LHCN-M2 (cell line): Measurements from ENCODE around the gene LPP. TPM values are rescaled to one million over a fixed set of nuclear protein-coding genes. Genes with fewer than 3 reads are reported as not detected.

Source experiments
- DNase-seq: peaks from one replicate; pipeline ENCODE4 v3.0.0-alpha.2; 2012; ENCODE audit warnings: low read depth
- total RNA-seq: library from RNA; depleted of rRNA; stranded (reverse); fragments of >200 nt; gene quantifications from 2 replicates; pipeline ENCODE4 v1.2.3, GENCODE V29; 2014

Gene LPP
- total RNA-seq, 1 experiment from 2014 or later: 39.7 TPM

DNA sequence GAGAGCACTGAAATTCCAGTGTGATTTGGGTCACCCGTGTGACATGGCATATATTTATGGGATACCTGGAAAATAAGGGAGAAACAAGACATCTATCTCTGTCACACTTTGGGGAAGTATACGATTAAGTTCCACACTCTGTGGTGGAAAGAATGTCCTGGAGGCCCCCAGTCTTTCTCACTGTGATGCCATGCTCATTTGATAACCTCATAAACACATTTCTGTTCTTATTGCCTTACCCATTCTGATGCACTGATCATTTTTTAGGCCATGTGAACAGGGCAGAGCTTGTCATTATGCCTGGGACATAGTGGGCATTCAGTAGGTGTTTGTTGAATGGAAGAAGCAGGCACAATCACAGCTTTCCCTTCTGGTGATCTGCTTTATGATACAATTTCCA lies 668.5 kb downstream of the LPP start:
- DNase-seq: no peak

DNA sequence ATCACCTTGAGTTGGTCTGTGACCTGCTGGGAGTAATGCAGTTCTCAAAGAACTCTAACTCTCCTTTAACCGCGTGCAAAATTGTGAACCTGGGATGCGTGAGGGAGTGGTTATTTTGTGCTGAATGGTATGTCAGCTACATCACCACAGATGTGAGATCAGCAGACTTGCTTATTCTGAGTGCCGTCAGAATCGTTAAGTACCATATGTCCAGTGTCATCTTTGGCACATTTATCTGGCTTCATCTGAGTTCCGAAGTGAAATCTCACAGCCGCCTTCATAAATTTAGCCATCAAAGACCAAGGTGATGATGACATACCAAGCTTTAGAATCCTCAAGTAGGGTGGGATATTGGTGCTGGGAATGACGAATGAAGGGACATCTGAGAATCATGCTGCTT lies 670.6 kb downstream of the LPP start:
- no peak for DNase-seq

DNA sequence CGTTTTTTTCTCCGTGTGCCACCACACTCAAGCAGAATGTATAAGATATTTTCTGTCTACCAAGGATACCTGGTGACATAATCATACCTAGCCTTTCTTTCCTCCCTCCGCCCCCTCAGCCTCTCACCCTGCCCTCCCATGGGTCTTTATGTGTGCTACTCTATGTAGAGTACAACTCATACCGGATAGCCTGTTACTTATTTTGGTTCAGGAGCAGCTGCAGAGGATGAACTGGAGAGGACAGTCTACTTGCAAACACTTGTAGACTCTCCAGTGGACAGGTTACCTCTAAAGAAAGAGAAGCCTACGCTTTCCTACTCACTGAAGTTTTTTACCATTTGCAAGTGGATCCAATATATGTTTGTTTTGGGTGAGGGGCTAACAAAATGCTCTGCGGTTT lies 671.9 kb downstream of the LPP start:
- DNase-seq: no peak

DNA sequence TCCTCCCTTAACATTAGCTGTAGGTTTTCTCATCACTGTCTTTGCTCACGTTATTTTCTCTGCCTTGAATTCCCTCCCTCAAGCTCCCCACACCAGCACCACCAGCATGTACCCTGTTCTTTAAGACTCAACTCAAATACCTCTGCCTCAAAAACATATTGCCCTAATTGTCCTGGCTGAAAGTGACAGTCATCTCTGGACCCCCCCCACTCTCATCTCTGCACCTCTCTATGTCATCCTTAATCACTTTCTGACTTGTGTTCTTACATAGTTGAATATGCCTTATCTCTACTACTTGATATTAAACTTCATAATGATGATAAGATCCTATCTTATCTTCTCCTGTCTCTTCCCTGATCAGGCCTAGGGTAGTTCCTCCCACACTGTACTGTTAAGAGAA lies 672.6 kb downstream of the LPP start:
- no peak for DNase-seq

DNA sequence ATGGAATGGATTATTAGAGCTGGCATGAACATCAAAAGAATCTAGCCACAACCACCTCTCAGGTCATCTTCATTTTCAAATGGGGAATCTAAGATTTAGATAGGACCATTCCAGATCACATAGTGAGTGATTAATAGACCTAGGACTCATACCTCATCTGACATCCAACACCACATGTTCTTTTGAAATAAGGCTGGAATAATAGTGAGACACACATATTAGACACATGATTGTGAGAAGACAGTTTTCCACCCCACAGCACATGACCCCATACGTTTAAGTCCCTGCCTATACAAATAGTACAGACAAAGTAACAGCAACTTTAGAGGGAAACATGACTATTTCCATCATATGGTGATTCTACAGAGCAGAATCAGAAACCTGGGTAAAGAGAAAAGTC lies 673.1 kb downstream of the LPP start:
- DNase-seq: no peak

DNA sequence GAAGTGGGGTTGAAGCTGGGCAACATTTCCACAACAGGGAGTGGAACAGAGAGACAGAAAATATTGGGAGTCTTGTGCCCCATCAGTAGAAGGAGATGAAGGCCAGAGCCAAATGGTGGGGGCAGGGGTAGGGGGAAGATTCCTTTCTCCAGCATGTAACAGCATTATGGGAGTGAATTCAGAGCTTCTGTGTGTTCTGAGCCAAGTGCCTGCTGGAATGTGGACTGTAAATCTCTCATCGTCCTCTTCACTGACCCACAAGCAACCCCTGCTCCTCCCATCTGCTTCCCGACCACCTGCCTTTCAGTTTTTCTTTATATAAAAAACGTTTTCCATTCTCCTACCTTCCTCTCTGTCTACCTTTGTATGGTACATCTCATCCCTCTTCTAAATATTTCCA lies 673.6 kb downstream of the LPP start:
- no peak for DNase-seq

DNA sequence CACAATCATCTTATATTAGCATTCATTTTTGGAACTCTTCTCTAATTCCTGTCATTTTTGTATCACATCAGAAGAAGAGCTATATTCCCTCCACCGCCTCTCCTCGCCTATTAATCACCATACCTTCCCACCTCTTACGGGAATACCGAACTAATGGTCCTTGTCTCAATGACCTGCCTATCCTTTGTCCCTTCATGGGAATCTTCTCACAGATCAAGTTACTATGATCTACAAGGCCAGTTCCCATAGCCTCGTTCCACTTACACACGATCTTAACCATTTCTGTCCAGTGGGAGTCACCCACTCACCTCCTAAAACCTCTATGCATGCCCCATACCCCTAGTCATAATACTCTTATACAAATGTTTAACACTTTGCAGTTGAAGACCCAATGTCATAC lies 675.2 kb downstream of the LPP start:
- no peak for DNase-seq

DNA sequence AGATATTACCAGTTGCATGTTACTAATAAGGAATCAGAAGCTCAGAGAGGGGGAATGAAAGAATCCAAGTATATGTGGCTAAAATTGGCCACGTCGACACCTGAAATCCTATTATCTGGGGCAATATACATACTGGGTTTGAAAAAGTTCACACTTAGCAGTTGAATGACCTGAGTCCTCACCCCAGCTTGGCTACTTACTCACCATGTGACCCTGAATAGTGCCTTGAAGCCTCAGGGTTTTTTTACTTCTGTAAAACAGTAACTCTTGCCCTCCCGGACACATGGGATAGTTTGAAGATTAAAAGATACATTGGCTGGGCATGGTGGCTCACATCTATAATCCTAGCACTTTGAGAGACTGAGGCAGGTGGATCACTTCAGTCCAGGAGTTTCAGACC lies 675.6 kb downstream of the LPP start:
- DNase-seq: no peak

DNA sequence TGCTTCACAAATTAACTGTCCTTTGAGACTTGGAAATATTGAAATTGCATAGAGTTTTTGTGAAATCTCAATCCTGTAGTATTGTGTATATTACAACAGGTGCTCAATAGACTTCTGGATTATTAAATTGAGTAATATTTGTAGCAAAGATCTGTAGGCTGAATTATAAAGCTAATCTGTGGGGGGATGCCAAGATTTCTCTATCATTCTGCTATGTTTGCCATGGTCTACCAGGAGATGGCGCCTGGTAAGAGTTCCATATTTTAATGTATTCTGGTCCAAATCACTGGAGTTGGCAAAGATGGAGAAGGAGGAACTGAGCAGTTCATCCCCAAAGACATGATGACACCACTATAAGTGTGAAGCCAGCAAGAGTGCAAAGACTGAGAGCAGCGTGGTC lies 676.9 kb downstream of the LPP start:
- DNase-seq: peak; percentile 32

DNA sequence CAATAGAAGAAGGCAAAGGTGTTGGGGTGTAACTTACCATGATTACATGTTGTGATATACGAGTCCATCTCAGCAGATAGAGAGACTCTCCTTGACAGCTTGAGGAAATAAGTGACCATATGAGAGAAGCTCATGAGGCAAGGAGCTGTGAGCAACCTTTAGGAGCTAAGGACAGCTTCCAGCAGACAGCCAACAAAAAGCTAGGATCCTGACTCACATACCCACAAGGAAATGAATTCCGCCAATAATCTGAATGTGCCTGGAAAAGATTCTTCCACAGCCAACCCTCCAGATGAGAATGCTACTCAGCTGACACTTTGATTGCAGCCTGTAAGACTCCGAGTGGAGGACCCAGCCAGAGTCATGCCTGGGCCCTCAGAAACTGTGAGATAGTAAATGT lies 678.2 kb downstream of the LPP start:
- DNase-seq: no peak

DNA sequence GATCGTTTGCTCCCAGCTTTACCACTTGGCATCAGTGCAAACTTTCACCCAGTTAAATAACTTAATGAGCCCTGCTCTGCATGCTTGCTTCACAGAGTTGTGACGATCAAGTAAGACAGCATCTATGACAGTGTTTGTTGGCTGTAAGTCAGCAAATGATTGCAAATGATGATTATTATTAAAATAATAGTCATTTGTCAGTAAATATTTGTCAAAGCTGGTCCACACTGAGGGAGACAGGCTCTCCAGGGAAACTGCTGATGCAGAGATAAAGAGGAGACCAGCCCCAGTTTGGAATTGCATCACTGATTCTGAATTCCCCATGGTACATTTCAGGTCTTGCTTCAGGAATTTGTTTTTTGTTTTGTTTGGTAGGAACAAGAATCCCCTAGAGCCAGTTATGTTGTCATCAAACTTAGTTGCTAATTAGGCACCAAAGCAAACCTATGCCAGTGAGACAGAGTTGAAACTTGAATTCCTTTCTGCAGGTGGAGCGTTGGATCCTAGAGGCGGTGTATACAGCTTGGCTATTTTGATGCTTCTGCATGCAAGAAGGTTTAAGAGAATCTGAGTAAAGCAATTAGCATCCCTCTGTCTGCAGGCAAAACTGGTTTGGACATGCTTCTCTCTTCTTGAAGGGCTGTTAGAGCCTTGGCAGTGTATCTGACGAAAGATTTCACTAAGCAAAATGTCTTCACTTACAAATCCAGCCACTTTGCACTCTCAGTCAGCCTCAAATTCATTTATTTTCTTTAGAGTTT lies 679.2 kb downstream of the LPP start:
- peak; percentile 23 for DNase-seq

DNA sequence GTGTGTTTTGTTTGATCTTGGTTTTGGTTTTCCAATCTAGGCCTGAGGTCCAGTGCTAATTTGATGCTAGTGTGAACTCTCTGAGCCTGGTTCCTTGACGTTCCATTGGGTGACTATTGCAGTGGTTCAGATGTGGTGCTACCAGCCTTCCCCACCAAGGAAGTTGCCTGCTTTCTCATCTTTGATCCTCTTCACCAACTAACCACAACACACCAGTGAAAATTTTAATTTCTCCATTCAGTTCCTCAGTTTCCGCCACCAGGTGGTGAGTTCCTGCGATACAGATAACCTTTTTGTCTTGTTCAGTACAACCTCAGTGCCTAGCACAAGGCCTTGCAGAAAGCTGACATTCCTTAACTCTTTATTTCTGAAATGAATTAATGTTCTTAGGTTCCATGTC lies 680.4 kb downstream of the LPP start:
- DNase-seq: no peak

DNA sequence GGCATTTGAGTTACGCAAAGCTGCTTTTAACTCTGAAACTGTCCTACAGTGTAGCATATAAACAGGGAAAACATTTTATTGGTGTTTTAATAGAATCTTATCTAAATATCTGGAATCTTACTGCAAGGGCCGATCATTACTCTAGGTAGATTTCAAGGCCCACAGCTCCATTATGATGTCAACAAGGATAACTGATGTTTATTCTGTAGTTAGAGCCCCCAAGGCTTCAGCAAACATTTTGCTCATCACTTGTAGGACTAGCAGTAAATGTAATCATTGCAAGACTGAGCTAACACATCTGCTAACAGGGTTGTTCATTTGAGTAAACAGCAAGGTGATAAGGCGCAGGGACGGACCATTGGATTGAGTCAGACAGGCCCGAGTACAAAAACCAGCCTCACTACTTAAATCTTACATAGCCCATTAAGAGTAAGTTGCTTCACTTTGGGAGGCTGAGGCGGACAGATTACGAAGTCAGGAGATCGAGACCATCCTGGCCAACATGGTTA lies 685.3 kb downstream of the LPP start:
- no peak for DNase-seq

DNA sequence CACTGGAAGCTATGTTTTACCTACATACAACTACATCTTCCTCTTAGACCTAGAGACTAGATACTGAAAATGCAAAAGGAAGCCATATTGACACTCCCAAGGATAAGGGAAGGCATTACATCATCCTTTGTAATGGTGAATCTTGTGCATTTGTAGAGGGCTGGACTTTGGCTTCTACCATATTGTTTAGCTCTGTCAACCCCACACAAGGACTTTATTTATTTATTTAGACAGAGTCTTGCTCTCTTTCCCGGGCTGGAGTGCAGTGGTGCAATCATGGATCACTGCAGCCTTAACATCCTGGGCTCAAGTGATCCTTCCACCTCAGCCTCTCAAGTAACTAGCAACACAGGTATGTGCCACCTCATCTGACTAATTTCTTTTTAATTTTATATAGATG lies 686.3 kb downstream of the LPP start:
- no peak for DNase-seq

DNA sequence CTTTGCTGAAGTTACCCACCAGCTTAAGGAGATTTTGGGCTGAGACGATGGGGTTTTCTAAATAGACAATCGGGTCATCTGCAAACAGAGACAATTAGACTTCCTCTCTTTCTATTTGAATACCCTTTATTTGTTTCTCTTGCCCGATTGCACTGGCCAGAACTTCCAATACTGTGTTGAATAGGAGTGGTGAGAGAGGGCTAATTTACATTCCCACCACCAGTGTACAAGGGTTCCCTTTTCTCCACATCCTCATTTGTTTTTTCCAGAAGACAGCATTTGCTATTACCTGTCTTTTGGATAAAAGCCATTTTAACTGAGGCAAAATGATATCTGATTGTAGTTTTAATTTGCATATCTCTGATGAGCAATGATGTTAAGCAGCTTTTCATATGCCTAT lies 687.9 kb downstream of the LPP start:
- no peak for DNase-seq

DNA sequence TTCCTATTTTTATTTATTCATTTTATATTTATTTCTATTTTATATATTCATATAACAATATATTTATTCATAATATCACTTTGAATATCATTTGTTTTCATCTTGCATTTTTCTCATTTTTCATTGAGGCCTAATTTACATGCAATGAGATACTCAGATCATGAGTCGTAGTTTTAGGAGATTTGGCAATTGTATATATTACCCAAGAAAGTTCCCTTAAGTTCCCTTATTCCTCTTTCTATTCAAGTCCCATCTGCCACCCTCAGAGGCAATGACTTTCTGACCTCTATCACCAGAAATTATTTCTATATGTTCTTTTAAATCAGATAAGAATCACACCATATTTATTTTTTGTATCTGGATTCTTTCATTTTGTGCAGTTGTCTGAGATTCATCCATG lies 688.7 kb downstream of the LPP start:
- peak; percentile 61 for DNase-seq

DNA sequence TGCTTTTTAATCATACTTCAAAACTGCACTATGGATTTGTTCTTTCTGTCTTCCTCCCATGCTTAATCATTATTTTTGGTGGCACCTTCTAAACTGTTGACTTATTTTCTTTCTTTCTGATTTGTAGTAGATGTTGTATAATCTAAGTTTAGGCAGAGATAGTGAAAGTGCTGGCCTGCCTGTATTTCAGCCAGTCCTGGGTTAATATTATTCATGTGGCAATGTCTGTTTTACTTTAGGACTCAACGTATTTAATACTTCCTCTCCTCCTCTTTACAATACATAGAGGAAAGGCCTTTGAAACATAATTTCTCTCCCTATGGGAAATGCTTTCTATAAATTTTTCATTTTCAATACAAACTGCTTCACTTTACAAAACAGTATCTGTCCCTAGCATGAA lies 690.1 kb downstream of the LPP start:
- no peak for DNase-seq

DNA sequence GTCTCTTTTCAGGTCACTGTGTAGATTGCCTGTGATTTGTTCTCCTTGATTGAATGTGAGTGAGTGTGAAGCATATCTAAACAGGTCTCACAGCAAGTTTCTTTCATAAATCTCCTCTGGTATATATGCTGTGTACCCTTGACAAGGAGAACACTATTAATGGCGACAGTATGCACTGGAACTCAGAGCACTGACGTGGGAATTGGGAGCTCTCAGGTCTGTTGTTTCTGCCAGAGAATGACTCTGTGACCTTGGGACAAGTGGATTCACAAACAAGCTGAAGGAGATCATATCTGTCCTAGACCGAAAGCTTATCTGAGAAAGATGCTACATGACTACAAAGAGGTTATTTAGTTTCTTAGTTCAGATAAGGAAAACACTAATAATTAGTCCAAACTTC lies 691.6 kb downstream of the LPP start:
- DNase-seq: no peak

DNA sequence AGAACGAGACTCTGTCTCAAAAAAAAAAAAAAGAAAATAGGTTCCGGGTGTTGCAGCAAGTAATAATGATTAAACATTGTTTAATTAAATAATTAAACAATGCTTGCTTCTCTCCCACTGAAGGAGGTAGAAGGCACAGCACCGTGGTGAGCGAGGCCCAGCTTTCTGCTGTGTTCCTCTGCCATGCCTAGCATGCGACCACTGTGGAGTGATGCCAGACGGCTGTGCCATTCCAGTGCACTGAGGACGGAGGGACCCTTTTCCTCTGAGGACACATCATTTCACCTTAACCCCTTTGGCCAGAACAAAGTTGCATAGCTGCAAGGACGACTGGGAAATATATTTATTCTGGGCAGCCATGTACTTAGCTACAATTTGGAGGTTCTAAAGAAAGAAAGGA lies 695.0 kb downstream of the LPP start:
- no peak for DNase-seq

DNA sequence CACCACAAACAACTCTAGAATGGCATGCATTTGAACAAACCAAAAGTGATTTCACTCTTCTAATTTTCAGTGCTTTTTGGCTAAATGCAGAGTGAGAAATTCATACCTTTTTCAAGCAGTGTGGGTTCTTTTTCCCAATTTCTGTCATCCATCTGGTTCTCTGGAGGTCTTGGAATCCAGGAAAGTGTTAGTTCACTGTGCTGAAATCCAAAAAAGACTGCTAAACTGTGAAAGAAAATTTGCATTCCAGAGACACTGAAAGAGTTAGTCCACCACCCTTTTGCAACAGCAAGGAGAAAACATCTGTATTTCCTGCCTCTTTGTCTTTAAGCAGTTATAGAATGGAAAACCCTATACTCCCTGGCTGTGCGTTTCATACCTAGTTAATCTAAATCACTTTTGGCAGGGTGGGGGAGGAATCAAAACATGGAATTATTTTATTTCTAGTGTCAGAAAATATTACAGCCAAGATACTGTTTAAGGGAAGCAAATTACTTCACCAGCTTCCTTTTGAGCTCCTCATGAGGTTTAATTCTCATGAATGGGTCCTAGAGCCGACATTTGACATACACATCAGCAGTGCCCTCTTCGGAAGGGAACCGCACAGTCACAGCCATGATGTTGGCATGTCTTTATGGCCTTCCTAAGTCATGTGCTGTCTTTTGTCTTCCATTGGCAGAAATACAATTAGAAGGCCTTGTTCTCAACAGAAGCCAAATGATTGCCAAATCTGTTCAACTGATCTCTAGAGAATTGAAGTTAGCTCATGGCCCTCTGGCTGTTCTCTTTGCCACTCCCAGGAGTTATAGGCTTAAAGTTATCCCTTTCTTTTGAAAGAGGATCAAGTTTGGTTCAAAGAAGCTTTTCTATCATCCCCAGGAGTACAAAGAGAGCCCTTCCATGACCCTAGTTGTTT lies 700.2 kb downstream of the LPP start:
- peak; percentile 71 for DNase-seq

DNA sequence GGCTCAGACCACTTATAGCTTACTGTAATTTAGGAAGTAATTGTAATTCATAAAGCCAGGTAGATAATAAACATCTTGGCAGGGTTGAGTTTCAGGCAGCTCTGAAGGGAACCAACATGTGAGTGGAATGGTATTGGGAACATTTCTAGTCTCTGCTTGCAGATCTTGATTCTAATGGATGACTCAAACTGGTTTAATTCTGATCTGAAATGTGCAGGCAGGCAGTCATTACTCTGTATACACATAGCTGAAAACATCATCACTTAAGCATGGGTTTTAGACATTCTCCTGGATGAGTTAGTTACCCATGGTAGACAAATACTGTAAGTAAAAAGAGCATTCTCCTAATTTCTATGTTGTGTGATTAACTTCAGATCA lies 700.8 kb downstream of the LPP start:
- DNase-seq: peak; percentile 39

DNA sequence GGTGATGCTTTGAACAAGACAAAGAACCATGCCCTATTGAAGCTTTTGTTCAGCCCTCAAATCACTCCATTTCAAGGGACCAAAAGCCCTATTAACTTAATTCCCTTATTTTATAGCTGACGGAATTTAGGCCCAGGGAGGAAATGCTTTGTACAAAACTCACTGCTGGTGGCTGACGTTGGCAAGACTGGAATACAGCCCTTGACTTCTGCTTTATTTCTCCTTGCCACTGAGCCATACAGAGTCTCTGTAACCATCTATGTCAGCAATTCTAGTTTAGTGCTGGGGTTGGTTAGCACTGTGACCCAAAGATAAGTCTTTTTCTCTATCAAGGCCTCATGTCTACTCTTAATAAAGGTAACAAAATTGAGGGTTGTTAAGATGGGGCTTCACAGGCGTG lies 701.7 kb downstream of the LPP start:
- DNase-seq: no peak

DNA sequence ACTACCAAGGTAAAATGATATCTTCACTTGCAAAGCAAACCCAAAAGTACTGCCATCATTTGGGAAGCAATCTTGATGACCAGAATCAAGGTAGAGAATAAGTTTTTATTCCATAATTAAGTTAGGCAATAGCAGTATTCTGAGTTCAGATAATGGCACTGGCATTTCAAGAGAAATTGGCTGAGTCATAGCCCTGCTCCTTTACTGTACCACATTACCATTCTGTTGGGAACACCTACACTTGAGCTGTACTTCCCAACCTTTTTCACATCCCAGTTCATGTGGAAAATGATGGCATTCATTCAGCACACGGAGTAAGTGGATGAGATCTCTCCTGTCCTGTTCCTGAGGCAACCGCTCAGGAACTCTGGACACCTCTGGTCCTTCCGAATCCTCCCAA lies 706.2 kb downstream of the LPP start:
- DNase-seq: peak; percentile 34
